ENCODE measurements around the gene IL24. TPM values are rescaled to one million over a fixed set of nuclear protein-coding genes. Genes with fewer than 3 reads are reported as not detected.

IL24 gene
- total and polyA plus RNA-seq, 8 donors, result not detected

DNA sequence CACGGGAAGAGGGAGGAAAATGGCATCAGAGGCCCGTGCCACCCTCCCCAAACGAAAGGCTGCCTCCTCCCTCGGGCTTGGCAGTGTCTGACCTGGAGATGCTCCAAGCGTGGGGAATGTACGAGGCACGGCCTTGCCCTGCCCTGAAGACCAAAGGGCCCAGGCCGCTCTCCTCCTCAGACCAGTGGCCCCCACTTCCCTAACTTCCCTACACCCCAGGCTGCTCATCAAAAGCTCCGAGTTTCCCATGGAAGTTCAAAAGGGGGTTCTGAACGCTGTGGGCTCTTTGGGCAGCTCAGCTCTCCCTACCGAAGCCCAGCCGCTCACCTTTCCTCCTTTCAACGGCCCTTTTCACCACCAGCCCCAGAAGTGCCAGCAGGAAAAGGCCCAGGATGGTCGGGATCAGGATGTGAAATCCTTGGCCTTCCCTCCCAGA, 12.7 kb downstream of the IL24 start:
- DNase-seq, result peak in 1 of 6 donors; percentile 77
- peak overlapping the region; percentile 23 to 49 (median 38) for H3K4me3 ChIP-seq
- WGBS, 2 donors, result 31 to 37% methylated on average over 13 to 14 of the region's 14 CpGs
- no peak for FAIRE-seq
- no peaks in the 10 kb centered on the region for H3K27me3 ChIP-seq
- ATAC-seq, result peak in 3 of 4 donors; percentile 3 to 13 (median 4)
- TF ChIP-seq, protein P1, sequence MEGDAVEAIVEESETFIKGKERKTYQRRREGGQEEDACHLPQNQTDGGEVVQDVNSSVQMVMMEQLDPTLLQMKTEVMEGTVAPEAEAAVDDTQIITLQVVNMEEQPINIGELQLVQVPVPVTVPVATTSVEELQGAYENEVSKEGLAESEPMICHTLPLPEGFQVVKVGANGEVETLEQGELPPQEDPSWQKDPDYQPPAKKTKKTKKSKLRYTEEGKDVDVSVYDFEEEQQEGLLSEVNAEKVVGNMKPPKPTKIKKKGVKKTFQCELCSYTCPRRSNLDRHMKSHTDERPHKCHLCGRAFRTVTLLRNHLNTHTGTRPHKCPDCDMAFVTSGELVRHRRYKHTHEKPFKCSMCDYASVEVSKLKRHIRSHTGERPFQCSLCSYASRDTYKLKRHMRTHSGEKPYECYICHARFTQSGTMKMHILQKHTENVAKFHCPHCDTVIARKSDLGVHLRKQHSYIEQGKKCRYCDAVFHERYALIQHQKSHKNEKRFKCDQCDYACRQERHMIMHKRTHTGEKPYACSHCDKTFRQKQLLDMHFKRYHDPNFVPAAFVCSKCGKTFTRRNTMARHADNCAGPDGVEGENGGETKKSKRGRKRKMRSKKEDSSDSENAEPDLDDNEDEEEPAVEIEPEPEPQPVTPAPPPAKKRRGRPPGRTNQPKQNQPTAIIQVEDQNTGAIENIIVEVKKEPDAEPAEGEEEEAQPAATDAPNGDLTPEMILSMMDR (IDR thresholded peaks at IDR 0.05), result no peak
- no peaks in the 10 kb centered on the region for H3K36me3 ChIP-seq
- intact Hi-C loops (cut with DNase I), result loop anchor here in 2 of 3 donors (5.0 to 10.0 kb wide), 3 partner anchors 173 to 425 kb away; no protein-coding TSS in a partner anchor
- peaks cover 0 to 27% (median 7%) of the 10 kb centered on the region in 3 donors for H3K4me1 ChIP-seq
- H3K27ac ChIP-seq, result peak overlapping the region; percentile 59 to 93 (median 74)
- H3K9me3 ChIP-seq, result no peaks in the 10 kb centered on the region

- H3K9me3 ChIP-seq, result no peaks in the 10 kb centered on the region
- no peaks in the 10 kb centered on the region for H3K27me3 ChIP-seq
- H3K36me3 ChIP-seq, result no peaks in the 10 kb centered on the region
- intact Hi-C loops (cut with DNase I), result loop anchor here in 2 of 3 donors (5.0 to 10.0 kb wide), 3 partner anchors 174 to 426 kb away; no protein-coding TSS in a partner anchor
- no peak overlapping the region for H3K4me3 ChIP-seq
- FAIRE-seq, result peak; percentile 69
- WGBS, 2 donors, result 0% methylated on average over 1 of the region's 1 CpG
- ATAC-seq, result peak; percentile 29 to 67 (median 46)
- peak in 2 of 6 donors; percentile 26 to 43 for DNase-seq
- peaks cover 0 to 27% (median 7%) of the 10 kb centered on the region in 3 donors for H3K4me1 ChIP-seq
- TF ChIP-seq, protein P1 (IDR thresholded peaks at IDR 0.05), result peak; percentile 87 to 93 (median 88)
- H3K27ac ChIP-seq, result no peak overlapping the region
Measured at GRCh38 chr1:206911064-206911663, 13.9 kb downstream of the IL24 start.

DNA sequence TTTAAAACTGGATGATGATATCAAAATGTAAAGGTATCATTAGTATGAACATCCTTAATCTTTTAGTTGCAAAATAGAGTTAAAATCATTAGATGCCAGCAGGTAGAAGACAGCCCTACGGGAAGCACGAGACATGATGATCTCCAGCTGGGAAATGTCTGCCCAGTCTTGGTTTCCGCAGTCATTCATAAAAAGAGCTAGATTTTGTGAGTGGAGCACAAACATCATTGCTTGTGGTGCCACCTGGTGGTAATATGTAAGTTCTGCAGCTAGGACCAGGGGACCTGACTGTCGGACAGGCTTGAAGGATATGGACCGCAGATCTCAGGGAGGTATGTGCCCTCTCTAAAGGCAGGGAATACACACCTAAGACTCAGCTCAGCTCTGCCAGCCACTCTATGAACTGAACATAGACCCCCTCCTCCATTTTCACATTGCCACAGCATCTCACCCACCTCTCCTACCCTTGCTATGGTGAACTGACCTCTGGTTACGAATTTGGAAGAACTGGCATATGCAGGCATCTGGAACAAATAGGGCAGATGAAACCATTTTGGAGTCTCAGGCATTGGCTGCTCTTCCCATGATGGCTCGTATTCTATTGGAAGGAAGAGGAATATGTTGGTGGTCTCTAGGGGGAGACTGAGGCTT, 15.3 kb downstream of the IL24 start:
- peak in 5 of 6 donors; percentile 54 to 82 (median 66) for DNase-seq
- H3K4me1 ChIP-seq, result peaks cover 0 to 27% (median 7%) of the 10 kb centered on the region in 3 donors
- H3K36me3 ChIP-seq, result no peaks in the 10 kb centered on the region
- H3K4me3 ChIP-seq, result no peak overlapping the region
- FAIRE-seq, result no peak
- TF ChIP-seq, protein P1 (IDR thresholded peaks at IDR 0.05), result peak; percentile 70 to 82 (median 81)
- ATAC-seq, result peak; percentile 42 to 62 (median 51)
- H3K9me3 ChIP-seq, result no peaks in the 10 kb centered on the region
- no peak overlapping the region for H3K27ac ChIP-seq
- H3K27me3 ChIP-seq, result no peaks in the 10 kb centered on the region
- 16 to 22% methylated on average over 7 of the region's 7 CpGs for WGBS, 2 donors
- intact Hi-C loops (cut with DNase I), result loop anchor here in 2 of 3 donors (5.0 to 10.0 kb wide), 3 partner anchors 175 to 428 kb away; no protein-coding TSS in a partner anchor

DNA sequence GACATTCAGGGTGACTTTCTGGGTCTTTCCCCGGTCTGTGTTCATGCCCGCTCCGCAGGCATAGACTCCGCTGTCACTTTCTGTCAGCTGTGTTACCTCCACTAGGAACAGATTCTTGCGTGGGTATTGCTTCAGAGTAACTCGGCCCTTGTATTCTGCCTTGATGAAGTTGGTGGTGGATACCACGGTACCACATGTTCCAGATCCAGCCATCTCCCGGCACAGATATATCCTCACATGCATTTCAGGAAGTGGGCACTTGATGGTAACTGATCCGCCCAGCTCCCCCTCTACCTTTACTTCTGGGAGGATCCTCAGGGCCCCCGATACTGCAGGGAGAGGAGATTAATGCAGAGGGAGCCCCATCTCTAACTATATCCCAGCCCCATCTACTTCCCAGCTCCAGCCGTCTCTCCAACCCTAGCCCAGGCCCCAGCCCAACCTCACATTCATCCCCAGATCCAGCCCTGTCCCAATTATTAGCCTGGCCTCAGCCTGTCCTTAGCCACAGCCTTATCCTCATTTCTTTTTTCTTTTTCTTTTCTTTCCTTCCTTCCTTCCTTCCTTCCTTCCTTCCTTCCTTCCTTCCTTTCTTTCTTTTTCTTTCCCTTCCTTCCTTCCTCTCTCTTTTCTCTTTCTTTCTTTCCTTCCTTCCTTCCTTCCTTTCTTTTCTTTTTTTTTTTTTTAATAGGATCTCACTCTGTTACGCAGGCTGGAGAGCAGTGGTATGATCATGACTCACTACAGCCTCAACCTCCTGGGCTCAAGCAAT, 16.7 kb downstream of the IL24 start:
- Histone ChIP-seq H3K27ac (no peak overlapping the region), H3K27me3 (no peaks in the 10 kb centered on the region), H3K4me1 (peaks cover 0 to 18% (median 0%) of the 10 kb centered on the region in 3 donors), H3K36me3 (no peaks in the 10 kb centered on the region), H3K9me3 (no peaks in the 10 kb centered on the region), H3K4me3 (no peak overlapping the region)
- WGBS, 2 donors, result 70 to 73% methylated on average over 12 of the region's 12 CpGs
- no peak for DNase-seq
- no peak for ATAC-seq
- no peak for FAIRE-seq
- intact Hi-C loops (cut with DNase I), result loop anchor here in 2 of 3 donors (5.0 to 10.0 kb wide), 3 partner anchors 177 to 429 kb away; no protein-coding TSS in a partner anchor
- TF ChIP-seq, protein P1 (IDR thresholded peaks at IDR 0.05), result no peak

Data from pancreas (tissue), 10 donors.